ENCODE results near the gene KCP.
A peak's percentile ranks its signal among the peaks of the same experiment; 100 is the strongest.

KCP gene

DNA sequence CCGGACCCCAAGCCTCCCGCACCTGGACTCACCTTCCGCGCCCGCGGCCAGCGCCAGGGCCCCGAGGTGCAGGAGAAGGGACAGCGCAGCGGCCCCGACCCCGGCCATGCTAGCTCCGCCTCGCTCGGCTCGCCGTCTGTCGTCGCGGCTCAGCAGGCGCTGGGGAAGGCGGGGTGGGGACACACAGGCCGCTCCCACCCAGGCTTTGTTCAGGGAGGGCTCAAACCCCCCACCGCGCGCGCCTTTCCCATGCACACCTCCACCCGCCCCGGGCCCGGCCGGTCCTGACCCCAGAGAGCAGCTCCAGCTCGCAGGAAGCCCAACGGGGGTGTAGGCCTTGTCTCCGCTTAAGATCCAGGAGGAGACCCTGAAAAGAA lies at the start of gene KCP:
Gene KCP, minus strand, starts transcription at position 141 of the 377 bp plus-strand sequence. Its CDS starts 33 bp downstream, at position 108.
- Histone ChIP-seq H3K9ac (ENCODE audit: insufficient read length) (no peak within 1 kb of the TSS), H3K4me3 (peak within 1 kb of the TSS; percentile 38; the same call in 1 of the 2 replicates), H3K27ac (no peak within 1 kb of the TSS), H3K9me3 (ENCODE audit: low read depth, low read length) (no peaks in the 10 kb centered on the region), H3K36me3 (ENCODE audit: insufficient read depth, low read length) (no peaks in the 10 kb centered on the region)
- DNase-seq (ENCODE audit: low read depth, low spot score), result no peak
- TF ChIP-seq POLR2AphosphoS5 (IDR thresholded peaks at IDR 0.05; ENCODE audit: borderline replicate concordance, low read depth, low read length) (no peak), FOXP2 (optimal IDR thresholded peaks at IDR 0.05; ENCODE audit: control extremely low read depth, extremely low read length, insufficient read depth) (no peak), EZH2 (IDR thresholded peaks at IDR 0.05) (no peak)

DNA sequence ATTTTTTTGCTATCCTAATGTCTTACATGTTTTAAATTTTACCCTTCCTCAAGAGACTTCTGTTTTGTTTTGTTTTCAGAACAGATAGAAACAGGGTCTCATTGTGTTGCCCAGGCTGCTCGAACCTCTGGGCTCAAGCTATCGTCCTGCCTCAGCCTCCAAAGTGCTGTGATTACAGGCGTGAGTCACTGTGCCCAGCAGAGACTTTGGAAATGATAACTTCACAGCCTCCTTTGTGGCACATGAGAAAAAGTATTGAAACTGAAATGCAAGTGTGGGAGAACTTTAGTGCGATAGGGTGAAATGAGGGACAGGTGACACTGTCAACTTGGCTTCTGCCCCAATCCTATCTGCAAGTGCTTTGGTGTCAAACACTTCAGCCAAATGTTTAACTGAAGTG lies 48.8 kb upstream of the KCP start:
- Histone ChIP-seq H3K27ac (no peak overlapping the region), H3K9me3 (ENCODE audit: low read depth, low read length) (no peaks in the 10 kb centered on the region), H3K36me3 (ENCODE audit: insufficient read depth, low read length) (peaks cover 69% of the 10 kb centered on the region), H3K9ac (ENCODE audit: insufficient read length) (no peak overlapping the region), H3K4me3 (no peak overlapping the region)
- no peak for TF ChIP-seq FOXP2 (optimal IDR thresholded peaks at IDR 0.05; ENCODE audit: control extremely low read depth, extremely low read length, insufficient read depth)
- no peak for DNase-seq (ENCODE audit: low read depth, low spot score)

DNA sequence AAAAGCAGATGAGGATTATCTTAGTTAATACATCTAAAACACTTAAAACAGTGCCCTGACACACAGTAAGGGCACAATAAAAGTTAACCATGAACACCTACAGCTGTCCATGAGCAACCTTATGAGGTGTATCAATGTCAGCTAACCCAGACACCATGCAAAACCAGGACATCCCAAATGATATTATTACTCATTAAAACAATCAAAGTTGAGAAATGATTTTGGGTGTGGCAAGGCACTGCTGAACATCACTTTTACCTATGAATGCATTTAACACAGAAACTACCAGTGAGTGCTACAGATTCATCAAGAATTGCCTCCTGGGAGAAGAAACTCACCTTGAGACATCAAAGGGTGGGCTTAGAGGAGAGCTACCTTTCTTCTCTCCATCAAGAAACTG lies 45.5 kb upstream of the KCP start:
- Histone ChIP-seq H3K27ac (no peak overlapping the region), H3K36me3 (ENCODE audit: insufficient read depth, low read length) (peaks cover 74% of the 10 kb centered on the region)

DNA sequence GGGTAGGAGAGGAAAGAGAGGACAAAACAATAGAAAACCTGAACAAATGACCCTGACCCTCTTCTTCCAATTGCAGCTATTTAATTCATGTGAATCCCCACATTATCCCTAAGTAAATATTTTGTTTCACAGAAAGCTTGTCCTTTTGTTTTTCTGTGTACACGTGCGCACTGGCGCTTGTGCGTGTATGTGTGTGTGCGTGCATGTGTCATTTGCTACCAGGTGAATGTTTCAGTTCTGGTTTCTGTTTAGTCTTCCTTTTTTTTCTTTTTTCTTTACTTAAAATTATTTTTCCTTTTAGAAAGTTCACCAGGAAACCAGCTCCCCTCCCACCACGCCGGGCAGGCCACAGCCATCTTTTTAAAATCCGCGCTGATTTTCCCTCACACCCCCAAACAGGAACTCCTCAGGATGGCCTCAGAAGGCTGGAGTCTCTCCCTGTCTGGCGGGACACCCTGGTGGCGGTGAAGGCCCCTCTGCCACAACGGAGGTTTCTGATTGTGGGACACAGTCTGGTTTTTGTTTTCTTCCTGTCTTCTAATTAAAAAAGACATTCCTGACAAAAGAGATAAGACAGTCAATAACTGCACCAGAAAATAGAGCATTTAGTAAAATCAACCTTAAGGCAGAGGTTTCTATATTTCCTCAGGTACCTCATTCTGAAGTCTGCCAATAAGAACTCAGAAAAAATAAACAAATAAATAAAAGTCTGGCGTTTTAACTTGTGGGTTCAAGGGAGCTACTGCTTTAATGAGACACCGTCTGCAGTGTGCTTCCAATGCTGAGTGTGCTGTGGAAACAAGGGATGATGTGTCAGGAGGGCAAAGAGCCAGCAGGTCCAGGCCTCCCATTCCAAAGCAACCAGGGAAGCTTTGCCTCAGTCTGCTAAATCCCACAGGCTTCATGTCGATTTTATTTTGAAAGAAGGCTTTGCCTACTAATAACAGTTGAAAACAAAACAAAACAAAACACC lies 44.6 kb upstream of the KCP start:
- Histone ChIP-seq H3K36me3 (ENCODE audit: insufficient read depth, low read length) (peaks cover 73% of the 10 kb centered on the region), H3K4me3 (no peak overlapping the region), H3K9ac (ENCODE audit: insufficient read length) (no peak overlapping the region), H3K27ac (no peak overlapping the region), H3K9me3 (ENCODE audit: low read depth, low read length) (no peaks in the 10 kb centered on the region)
- TF ChIP-seq POLR2AphosphoS5 (IDR thresholded peaks at IDR 0.05; ENCODE audit: borderline replicate concordance, low read depth, low read length) (no peak), FOXP2 (optimal IDR thresholded peaks at IDR 0.05; ENCODE audit: control extremely low read depth, extremely low read length, insufficient read depth) (no peak), EZH2 (IDR thresholded peaks at IDR 0.05) (no peak)
- DNase-seq (ENCODE audit: low read depth, low spot score), result no peak

More for the DNA sequence above, 45.5 kb upstream of the KCP start:
- Histone ChIP-seq H3K9ac (ENCODE audit: insufficient read length) (no peak overlapping the region), H3K9me3 (ENCODE audit: low read depth, low read length) (no peaks in the 10 kb centered on the region), H3K4me3 (no peak overlapping the region)
- TF ChIP-seq POLR2AphosphoS5 (IDR thresholded peaks at IDR 0.05; ENCODE audit: borderline replicate concordance, low read depth, low read length), result no peak
- TF ChIP-seq FOXP2 (optimal IDR thresholded peaks at IDR 0.05; ENCODE audit: control extremely low read depth, extremely low read length, insufficient read depth), result no peak
- no peak for TF ChIP-seq EZH2 (IDR thresholded peaks at IDR 0.05)
- no peak for DNase-seq (ENCODE audit: low read depth, low spot score)

DNA sequence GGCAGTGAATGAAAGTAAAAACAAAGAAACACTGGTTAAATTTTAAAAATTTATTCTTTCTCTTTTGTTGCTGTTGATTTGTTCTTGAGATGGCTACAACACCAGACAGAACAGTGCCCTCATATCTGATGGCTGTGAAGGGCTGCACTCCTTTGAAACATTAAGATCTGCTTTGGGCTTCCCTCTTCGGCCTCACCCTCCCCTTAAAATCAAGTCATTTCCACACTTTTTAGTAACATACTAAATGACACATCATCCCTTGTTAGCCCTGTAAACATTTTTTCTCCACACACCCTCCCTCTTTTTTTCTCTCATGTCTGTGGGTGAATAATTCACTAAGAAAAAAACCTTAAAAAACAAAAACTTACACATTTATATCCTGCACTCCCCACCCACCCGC lies 43.6 kb upstream of the KCP start:
- H3K9ac ChIP-seq (ENCODE audit: insufficient read length), result no peak overlapping the region
- TF ChIP-seq EZH2 (IDR thresholded peaks at IDR 0.05) (no peak), POLR2AphosphoS5 (IDR thresholded peaks at IDR 0.05; ENCODE audit: borderline replicate concordance, low read depth, low read length) (no peak), FOXP2 (optimal IDR thresholded peaks at IDR 0.05; ENCODE audit: control extremely low read depth, extremely low read length, insufficient read depth) (no peak)
- no peak overlapping the region for H3K4me3 ChIP-seq
- no peaks in the 10 kb centered on the region for H3K9me3 ChIP-seq (ENCODE audit: low read depth, low read length)
- peaks cover 66% of the 10 kb centered on the region for H3K36me3 ChIP-seq (ENCODE audit: insufficient read depth, low read length)
- DNase-seq (ENCODE audit: low read depth, low spot score), result no peak
- H3K27ac ChIP-seq, result no peak overlapping the region

DNA sequence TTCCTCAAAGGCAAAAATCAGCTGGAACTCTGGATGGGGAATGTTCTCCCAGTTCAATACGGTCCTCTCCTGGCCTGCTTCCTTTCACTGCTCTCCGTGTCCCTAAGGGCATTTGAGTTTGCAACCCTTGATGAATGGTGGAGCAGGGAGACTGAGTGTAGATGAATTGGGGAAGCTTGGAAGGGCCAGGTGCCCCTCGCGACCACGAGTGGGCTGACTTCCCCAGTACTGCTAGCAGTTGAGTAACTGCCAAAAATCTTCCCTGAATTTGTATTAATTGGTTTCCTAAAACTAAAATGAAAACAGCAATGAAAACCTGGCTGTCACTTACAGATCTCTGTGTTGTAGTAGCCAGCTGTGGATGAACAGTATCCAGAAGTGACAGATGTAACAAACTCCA lies 40.8 kb upstream of the KCP start:
- TF ChIP-seq POLR2AphosphoS5 (IDR thresholded peaks at IDR 0.05; ENCODE audit: borderline replicate concordance, low read depth, low read length) (no peak), FOXP2 (optimal IDR thresholded peaks at IDR 0.05; ENCODE audit: control extremely low read depth, extremely low read length, insufficient read depth) (no peak), EZH2 (IDR thresholded peaks at IDR 0.05) (no peak)
- Histone ChIP-seq H3K9ac (ENCODE audit: insufficient read length) (no peak overlapping the region), H3K36me3 (ENCODE audit: insufficient read depth, low read length) (peaks cover 40% of the 10 kb centered on the region)

DNA sequence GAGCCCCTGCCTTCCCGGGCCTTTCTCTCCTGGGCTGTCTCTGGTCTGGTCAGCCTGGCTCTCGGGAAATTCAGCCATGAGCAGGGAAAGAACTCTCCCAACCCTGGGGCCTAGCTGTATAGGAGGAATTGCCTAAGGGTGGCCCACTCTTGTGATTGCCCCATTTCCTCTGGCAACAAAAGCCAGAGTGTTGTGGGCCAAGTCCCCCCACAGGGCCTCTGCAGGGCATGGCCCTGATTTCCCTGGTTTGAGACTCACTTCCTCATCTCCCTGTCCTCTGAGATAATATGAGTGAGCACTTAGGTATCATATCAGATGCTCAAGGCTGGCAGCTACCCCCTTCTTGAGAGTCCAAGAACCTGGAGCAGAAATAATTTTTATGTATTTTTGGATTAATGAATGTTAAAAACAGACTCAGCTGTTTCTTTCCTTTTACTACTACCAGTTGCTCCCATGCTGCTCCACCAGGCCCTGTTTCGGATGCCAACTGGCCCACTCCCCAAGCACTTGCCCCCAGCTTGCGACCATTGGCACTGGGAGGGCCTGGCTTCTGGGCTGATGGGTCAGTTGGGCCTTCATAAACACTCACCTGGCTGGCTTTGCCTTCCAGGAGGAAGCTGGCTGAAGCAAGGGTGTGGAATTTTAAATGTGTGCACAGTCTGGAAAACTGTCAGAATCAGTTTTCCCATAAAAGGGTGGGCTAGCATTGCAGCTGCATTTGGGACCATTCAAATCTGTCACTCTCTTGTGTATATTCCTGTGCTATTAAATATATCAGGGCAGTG lies 38.7 kb upstream of the KCP start:
- H3K9me3 ChIP-seq (ENCODE audit: low read depth, low read length), result no peaks in the 10 kb centered on the region
- no peak overlapping the region for H3K27ac ChIP-seq
- no peak overlapping the region for H3K9ac ChIP-seq (ENCODE audit: insufficient read length)
- no peak for DNase-seq (ENCODE audit: low read depth, low spot score)
- no peak overlapping the region for H3K4me3 ChIP-seq
- peaks cover 21% of the 10 kb centered on the region for H3K36me3 ChIP-seq (ENCODE audit: insufficient read depth, low read length)
- TF ChIP-seq POLR2AphosphoS5 (IDR thresholded peaks at IDR 0.05; ENCODE audit: borderline replicate concordance, low read depth, low read length) (no peak), EZH2 (IDR thresholded peaks at IDR 0.05) (no peak), FOXP2 (optimal IDR thresholded peaks at IDR 0.05; ENCODE audit: control extremely low read depth, extremely low read length, insufficient read depth) (no peak)

More for the DNA sequence above, 40.8 kb upstream of the KCP start:
- no peak overlapping the region for H3K4me3 ChIP-seq
- no peak overlapping the region for H3K27ac ChIP-seq
- DNase-seq (ENCODE audit: low read depth, low spot score), result no peak
- H3K9me3 ChIP-seq (ENCODE audit: low read depth, low read length), result no peaks in the 10 kb centered on the region

DNA sequence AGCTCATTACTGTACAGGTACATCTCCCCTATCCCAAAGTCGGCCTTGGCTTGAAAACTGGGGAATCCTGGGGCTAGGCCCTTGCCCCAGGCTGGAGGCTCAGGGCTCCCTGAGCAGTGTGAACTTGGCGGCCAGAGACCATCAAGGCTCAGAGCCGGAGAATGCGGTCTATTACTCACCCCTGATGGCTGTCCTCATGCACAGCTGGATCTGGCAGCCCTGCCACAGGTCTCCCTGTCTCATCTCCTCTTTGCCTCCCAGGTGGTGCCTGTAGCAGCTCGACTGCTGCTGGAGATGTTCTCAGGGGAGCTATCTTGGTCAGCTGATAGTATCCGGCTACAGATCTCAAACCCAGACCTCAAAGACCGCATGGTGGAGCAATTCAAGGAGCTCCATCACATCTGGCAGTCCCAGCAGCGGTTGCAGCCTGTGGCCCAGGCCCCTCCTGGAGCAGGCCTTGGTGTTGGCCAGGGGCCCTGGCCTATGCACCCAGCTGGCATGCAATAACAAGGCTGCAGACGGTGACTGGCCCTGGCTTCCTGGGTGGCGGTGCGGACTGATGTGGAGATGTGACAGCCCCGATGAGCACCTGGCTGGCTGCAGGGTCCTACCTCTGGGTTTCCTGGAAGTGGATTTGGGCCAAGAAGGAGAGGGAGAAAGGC lies 37.9 kb upstream of the KCP start:
- peaks cover 13% of the 10 kb centered on the region for H3K36me3 ChIP-seq (ENCODE audit: insufficient read depth, low read length)
- no peak overlapping the region for H3K27ac ChIP-seq
- H3K9me3 ChIP-seq (ENCODE audit: low read depth, low read length), result no peaks in the 10 kb centered on the region
- no peak overlapping the region for H3K9ac ChIP-seq (ENCODE audit: insufficient read length)
- no peak overlapping the region for H3K4me3 ChIP-seq
- no peak for TF ChIP-seq EZH2 (IDR thresholded peaks at IDR 0.05)
- TF ChIP-seq FOXP2 (optimal IDR thresholded peaks at IDR 0.05; ENCODE audit: control extremely low read depth, extremely low read length, insufficient read depth), result no peak
- TF ChIP-seq POLR2AphosphoS5 (IDR thresholded peaks at IDR 0.05; ENCODE audit: borderline replicate concordance, low read depth, low read length), result no peak
- DNase-seq (ENCODE audit: low read depth, low spot score), result no peak
